Measurements from ENCODE around the gene KCNH1. TPM values are rescaled to one million over a fixed set of nuclear protein-coding genes. Genes with fewer than 3 reads are reported as not detected.

Gene KCNH1, protein sequence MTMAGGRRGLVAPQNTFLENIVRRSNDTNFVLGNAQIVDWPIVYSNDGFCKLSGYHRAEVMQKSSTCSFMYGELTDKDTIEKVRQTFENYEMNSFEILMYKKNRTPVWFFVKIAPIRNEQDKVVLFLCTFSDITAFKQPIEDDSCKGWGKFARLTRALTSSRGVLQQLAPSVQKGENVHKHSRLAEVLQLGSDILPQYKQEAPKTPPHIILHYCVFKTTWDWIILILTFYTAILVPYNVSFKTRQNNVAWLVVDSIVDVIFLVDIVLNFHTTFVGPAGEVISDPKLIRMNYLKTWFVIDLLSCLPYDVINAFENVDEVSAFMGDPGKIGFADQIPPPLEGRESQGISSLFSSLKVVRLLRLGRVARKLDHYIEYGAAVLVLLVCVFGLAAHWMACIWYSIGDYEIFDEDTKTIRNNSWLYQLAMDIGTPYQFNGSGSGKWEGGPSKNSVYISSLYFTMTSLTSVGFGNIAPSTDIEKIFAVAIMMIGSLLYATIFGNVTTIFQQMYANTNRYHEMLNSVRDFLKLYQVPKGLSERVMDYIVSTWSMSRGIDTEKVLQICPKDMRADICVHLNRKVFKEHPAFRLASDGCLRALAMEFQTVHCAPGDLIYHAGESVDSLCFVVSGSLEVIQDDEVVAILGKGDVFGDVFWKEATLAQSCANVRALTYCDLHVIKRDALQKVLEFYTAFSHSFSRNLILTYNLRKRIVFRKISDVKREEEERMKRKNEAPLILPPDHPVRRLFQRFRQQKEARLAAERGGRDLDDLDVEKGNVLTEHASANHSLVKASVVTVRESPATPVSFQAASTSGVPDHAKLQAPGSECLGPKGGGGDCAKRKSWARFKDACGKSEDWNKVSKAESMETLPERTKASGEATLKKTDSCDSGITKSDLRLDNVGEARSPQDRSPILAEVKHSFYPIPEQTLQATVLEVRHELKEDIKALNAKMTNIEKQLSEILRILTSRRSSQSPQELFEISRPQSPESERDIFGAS
- total RNA-seq (2021) (0.11 to 0.21 TPM (median 0.17 TPM) in 3 replicates), Bru-seq, nascent RNA (percentile 6 among the genes with signal in this experiment)
- long read RNA-seq, experiment 1, result 0 reads
- long read RNA-seq, experiment 2, result 0 reads
- long read RNA-seq, experiment 3, result 0 reads

DNA sequence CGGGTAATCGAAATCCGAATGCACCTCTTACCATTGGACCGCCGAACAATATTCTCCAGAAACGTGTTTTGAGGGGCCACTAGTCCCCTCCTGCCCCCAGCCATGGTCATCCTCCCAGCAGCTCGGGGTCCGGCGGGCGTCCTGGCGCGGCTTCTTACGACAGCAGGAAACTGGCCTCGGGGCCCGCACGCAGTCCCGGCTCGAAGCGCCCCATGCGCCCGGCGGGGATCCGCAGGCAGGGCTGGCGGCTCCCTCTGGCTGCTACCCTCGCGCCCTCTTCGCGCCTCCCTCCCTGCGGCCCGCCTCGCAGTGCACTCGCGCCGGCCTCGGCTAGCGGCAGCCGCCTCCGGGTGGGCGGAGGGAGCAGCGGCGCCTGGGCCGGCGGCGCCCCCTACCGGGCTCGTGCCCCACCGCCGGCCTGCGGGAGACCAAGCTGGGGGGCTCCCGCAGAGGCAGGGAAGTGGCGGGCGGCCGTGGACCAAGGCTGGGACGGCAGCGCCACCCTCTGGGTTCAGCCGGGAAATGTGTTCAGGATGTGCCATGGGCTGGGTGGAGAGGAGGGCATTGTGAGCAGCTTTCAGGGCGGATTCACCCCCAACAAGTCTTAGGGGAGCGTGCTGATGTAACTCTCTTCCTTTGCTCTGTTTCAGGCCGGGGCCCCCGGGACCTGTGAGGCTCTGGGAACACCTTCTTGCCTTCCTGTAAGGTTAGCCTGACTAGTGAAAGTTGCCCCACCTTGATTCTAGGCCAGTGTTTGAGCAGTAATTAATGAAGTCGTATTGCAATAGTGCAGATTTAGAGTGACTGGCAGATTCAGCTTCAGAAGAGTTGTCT, at the start of gene KCNH1:
KCNH1 (minus strand) TSS at position 313 of the 834 bp plus-strand sequence; CDS start at position 110, 203 bp downstream.
- POLR2A ChIA-PET, result interaction anchor here (0.6 to 0.7 kb wide), 4 partner anchors 124 to 564 kb away, joined by 3 to 4 read pairs (median 3); partner anchors contain the start of gene RCOR3
- no peak within 1 kb of the TSS for H3K27ac Mint-ChIP-seq
- H3K36me3 Mint-ChIP-seq, result no peaks in the 10 kb centered on the region
- H3K27me3 Mint-ChIP-seq (ENCODE audit: low read depth), result peaks cover 35% of the 10 kb centered on the region
- H3K9me3 Mint-ChIP-seq, result no peaks in the 10 kb centered on the region
- CTCF ChIA-PET, result interaction anchor here (0.6 to 3.8 kb wide), 69 partner anchors 10 to 808 kb away, joined by 3 to 64 read pairs (median 4); partner anchors contain the start of gene RCOR3
- peak; percentile 92 for ATAC-seq
- H3K4me3 Mint-ChIP-seq, result peak within 1 kb of the TSS; percentile 69
- peaks cover 10% of the 10 kb centered on the region for H3K4me1 Mint-ChIP-seq
- peak; percentile 92 for DNase-seq (ENCODE audit: low spot score)
- TF ChIP-seq, protein P1, sequence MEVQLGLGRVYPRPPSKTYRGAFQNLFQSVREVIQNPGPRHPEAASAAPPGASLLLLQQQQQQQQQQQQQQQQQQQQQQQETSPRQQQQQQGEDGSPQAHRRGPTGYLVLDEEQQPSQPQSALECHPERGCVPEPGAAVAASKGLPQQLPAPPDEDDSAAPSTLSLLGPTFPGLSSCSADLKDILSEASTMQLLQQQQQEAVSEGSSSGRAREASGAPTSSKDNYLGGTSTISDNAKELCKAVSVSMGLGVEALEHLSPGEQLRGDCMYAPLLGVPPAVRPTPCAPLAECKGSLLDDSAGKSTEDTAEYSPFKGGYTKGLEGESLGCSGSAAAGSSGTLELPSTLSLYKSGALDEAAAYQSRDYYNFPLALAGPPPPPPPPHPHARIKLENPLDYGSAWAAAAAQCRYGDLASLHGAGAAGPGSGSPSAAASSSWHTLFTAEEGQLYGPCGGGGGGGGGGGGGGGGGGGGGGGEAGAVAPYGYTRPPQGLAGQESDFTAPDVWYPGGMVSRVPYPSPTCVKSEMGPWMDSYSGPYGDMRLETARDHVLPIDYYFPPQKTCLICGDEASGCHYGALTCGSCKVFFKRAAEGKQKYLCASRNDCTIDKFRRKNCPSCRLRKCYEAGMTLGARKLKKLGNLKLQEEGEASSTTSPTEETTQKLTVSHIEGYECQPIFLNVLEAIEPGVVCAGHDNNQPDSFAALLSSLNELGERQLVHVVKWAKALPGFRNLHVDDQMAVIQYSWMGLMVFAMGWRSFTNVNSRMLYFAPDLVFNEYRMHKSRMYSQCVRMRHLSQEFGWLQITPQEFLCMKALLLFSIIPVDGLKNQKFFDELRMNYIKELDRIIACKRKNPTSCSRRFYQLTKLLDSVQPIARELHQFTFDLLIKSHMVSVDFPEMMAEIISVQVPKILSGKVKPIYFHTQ (CRISPR knock-in tag; IDR thresholded peaks at IDR 0.05), result no peak
- TF ChIP-seq TCF7 (CRISPR knock-in tag; IDR thresholded peaks at IDR 0.05; ENCODE audit: low read depth), result 0 out of 2 replicates have a peak, but pooled peaks have one; percentile 43
- TF ChIP-seq, protein P2, sequence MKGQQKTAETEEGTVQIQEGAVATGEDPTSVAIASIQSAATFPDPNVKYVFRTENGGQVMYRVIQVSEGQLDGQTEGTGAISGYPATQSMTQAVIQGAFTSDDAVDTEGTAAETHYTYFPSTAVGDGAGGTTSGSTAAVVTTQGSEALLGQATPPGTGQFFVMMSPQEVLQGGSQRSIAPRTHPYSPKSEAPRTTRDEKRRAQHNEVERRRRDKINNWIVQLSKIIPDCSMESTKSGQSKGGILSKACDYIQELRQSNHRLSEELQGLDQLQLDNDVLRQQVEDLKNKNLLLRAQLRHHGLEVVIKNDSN (CRISPR knock-in tag; IDR thresholded peaks at IDR 0.05), result peak; percentile 35; the same call in 1 of the 2 replicates
- TF ChIP-seq ESRRA (CRISPR knock-in tag; IDR thresholded peaks at IDR 0.05; ENCODE audit: borderline replicate concordance), result peak; percentile 84
- no peak for TF ChIP-seq ZNF232 (CRISPR knock-in tag; IDR thresholded peaks at IDR 0.05)
- peak; percentile 67; the same call in 1 of the 2 replicates for TF ChIP-seq ZBTB21 (CRISPR knock-in tag; IDR thresholded peaks at IDR 0.05; ENCODE audit: borderline replicate concordance)
- TF ChIP-seq, protein P3, sequence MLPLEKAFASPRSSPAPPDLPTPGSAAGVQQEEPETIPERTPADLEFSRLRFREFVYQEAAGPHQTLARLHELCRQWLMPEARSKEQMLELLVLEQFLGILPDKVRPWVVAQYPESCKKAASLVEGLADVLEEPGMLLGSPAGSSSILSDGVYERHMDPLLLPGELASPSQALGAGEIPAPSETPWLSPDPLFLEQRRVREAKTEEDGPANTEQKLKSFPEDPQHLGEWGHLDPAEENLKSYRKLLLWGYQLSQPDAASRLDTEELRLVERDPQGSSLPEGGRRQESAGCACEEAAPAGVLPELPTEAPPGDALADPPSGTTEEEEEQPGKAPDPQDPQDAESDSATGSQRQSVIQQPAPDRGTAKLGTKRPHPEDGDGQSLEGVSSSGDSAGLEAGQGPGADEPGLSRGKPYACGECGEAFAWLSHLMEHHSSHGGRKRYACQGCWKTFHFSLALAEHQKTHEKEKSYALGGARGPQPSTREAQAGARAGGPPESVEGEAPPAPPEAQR (CRISPR knock-in tag; IDR thresholded peaks at IDR 0.05), result no peak
- TF ChIP-seq MXD4 (CRISPR knock-in tag; IDR thresholded peaks at IDR 0.05; ENCODE audit: borderline replicate concordance), result no peak
- no peak for TF ChIP-seq FOXJ3 (CRISPR knock-in tag; IDR thresholded peaks at IDR 0.05; ENCODE audit: borderline replicate concordance)
- no peak; the same call in 1 of the 2 replicates for TF ChIP-seq RELA (CRISPR knock-in tag; IDR thresholded peaks at IDR 0.05; ENCODE audit: borderline replicate concordance)
- TF ChIP-seq, protein P4, sequence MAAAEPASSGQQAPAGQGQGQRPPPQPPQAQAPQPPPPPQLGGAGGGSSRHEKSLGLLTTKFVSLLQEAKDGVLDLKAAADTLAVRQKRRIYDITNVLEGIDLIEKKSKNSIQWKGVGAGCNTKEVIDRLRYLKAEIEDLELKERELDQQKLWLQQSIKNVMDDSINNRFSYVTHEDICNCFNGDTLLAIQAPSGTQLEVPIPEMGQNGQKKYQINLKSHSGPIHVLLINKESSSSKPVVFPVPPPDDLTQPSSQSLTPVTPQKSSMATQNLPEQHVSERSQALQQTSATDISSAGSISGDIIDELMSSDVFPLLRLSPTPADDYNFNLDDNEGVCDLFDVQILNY (CRISPR knock-in tag; IDR thresholded peaks at IDR 0.05), result peak; percentile 96
- TF ChIP-seq, protein P5, sequence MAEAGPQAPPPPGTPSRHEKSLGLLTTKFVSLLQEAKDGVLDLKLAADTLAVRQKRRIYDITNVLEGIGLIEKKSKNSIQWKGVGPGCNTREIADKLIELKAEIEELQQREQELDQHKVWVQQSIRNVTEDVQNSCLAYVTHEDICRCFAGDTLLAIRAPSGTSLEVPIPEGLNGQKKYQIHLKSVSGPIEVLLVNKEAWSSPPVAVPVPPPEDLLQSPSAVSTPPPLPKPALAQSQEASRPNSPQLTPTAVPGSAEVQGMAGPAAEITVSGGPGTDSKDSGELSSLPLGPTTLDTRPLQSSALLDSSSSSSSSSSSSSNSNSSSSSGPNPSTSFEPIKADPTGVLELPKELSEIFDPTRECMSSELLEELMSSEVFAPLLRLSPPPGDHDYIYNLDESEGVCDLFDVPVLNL (CRISPR knock-in tag; IDR thresholded peaks at IDR 0.05; ENCODE audit: borderline replicate concordance, low read depth), result peak; percentile 77; the same call in 1 of the 2 replicates
- TF ChIP-seq, protein P6, sequence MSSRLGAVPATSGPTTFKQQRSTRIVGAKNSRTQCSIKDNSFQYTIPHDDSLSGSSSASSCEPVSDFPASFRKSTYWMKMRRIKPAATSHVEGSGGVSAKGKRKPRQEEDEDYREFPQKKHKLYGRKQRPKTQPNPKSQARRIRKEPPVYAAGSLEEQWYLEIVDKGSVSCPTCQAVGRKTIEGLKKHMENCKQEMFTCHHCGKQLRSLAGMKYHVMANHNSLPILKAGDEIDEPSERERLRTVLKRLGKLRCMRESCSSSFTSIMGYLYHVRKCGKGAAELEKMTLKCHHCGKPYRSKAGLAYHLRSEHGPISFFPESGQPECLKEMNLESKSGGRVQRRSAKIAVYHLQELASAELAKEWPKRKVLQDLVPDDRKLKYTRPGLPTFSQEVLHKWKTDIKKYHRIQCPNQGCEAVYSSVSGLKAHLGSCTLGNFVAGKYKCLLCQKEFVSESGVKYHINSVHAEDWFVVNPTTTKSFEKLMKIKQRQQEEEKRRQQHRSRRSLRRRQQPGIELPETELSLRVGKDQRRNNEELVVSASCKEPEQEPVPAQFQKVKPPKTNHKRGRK (CRISPR knock-in tag; IDR thresholded peaks at IDR 0.05; ENCODE audit: borderline replicate concordance), result no peak
- TF ChIP-seq TP53 (CRISPR knock-in tag; IDR thresholded peaks at IDR 0.05), result peak; percentile 93
- TF ChIP-seq NR2C2 (CRISPR knock-in tag; IDR thresholded peaks at IDR 0.05), result peak; percentile 40; the same call in 1 of the 2 replicates
- peak; percentile 71; the same call in 1 of the 2 replicates for TF ChIP-seq CBFB (CRISPR knock-in tag; IDR thresholded peaks at IDR 0.05; ENCODE audit: low read depth)
- peak; percentile 90 for TF ChIP-seq TEAD1 (CRISPR knock-in tag; IDR thresholded peaks at IDR 0.05)
- no peak for TF ChIP-seq ZNF121 (CRISPR knock-in tag; IDR thresholded peaks at IDR 0.05)
- TF ChIP-seq, protein P7, sequence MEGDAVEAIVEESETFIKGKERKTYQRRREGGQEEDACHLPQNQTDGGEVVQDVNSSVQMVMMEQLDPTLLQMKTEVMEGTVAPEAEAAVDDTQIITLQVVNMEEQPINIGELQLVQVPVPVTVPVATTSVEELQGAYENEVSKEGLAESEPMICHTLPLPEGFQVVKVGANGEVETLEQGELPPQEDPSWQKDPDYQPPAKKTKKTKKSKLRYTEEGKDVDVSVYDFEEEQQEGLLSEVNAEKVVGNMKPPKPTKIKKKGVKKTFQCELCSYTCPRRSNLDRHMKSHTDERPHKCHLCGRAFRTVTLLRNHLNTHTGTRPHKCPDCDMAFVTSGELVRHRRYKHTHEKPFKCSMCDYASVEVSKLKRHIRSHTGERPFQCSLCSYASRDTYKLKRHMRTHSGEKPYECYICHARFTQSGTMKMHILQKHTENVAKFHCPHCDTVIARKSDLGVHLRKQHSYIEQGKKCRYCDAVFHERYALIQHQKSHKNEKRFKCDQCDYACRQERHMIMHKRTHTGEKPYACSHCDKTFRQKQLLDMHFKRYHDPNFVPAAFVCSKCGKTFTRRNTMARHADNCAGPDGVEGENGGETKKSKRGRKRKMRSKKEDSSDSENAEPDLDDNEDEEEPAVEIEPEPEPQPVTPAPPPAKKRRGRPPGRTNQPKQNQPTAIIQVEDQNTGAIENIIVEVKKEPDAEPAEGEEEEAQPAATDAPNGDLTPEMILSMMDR (IDR thresholded peaks at IDR 0.05), result peak; percentile 96
- TF ChIP-seq RORB (CRISPR knock-in tag; IDR thresholded peaks at IDR 0.05), result no peak
- peak; percentile 89; the same call in 1 of the 2 replicates for TF ChIP-seq ELF4 (CRISPR knock-in tag; IDR thresholded peaks at IDR 0.05; ENCODE audit: low read depth)
